Stimulated activated CD4-positive, alpha-beta T cell treated with anti-CD3 and anti-CD28 coated beads, Interleukin-4, amount 100 ng/mL, for 24 hours (primary cell): ENCODE data around the gene PPIL4.
"Not testable (repeated sequence)": the region's sequence is repeated elsewhere in the genome, so short reads cannot be mapped to it uniquely, and the experiment has no call there.

Source experiments
- DNase-seq: peaks from one replicate; pipeline ENCODE4 v3.0.0-alpha.2; 2020

Gene PPIL4

GRCh38 chr6:149529650-149530049 is 16.2 kb downstream of the PPIL4 start:
- no peak for DNase-seq

- DNase-seq, result no peak
Observed at GRCh38 chr6:149515494-149515893, 30.3 kb downstream of the PPIL4 start.

GRCh38 chr6:149513915-149514314 is 31.9 kb downstream of the PPIL4 start:
- no peak for DNase-seq

- no peak for DNase-seq
Observed at GRCh38 chr6:149510793-149511512, 34.9 kb downstream of the PPIL4 start.

- DNase-seq, result peak; percentile 64
Observed at GRCh38 chr6:149508485-149508884, 37.4 kb downstream of the PPIL4 start.

GRCh38 chr6:149503872-149504271 is 42.0 kb downstream of the PPIL4 start:
- DNase-seq, result no peak

GRCh38 chr6:149503276-149503675 is 42.6 kb downstream of the PPIL4 start:
- no peak for DNase-seq

- no peak for DNase-seq
Observed at GRCh38 chr6:149501768-149502167, 44.1 kb downstream of the PPIL4 start.

GRCh38 chr6:149501201-149501600 is 44.6 kb downstream of the PPIL4 start:
- DNase-seq, result no peak

GRCh38 chr6:149500096-149500495 is 45.7 kb downstream of the PPIL4 start:
- DNase-seq, result no peak

GRCh38 chr6:149499066-149499465 is 46.8 kb downstream of the PPIL4 start:
- no peak for DNase-seq

- DNase-seq, result no peak
Observed at GRCh38 chr6:149497365-149497764, 48.5 kb downstream of the PPIL4 start.

GRCh38 chr6:149496597-149496996 is 49.2 kb downstream of the PPIL4 start:
- DNase-seq, result not testable (repeated sequence)

GRCh38 chr6:149495349-149496016 is 50.4 kb downstream of the PPIL4 start:
- not testable (repeated sequence) for DNase-seq

GRCh38 chr6:149494810-149495209 is 51.0 kb downstream of the PPIL4 start:
- not testable (repeated sequence) for DNase-seq

- DNase-seq, result no peak
Observed at GRCh38 chr6:149493761-149494320, 52.0 kb downstream of the PPIL4 start.

- DNase-seq, result no peak
Observed at GRCh38 chr6:149492798-149493343, 53.0 kb downstream of the PPIL4 start.

- DNase-seq, result no peak
Observed at GRCh38 chr6:149489967-149490366, 55.9 kb downstream of the PPIL4 start.

- no peak for DNase-seq
Observed at GRCh38 chr6:149488815-149489214, 57.0 kb downstream of the PPIL4 start.

GRCh38 chr6:149487316-149487715 is 58.5 kb downstream of the PPIL4 start:
- DNase-seq, result no peak

- DNase-seq, result peak; percentile 84
Observed at GRCh38 chr6:149484733-149485700, 60.8 kb downstream of the PPIL4 start, which contains the start of gene ZC3H12D. ZC3H12D (minus strand) TSS chr6:149485014; CDS start chr6:149474543, 10,471 bp downstream.

- DNase-seq, result no peak
Observed at GRCh38 chr6:149483849-149484655, 61.8 kb downstream of the PPIL4 start.
